ENCODE data around the gene SRD5A1. TPM values are rescaled to one million over a fixed set of nuclear protein-coding genes. Genes with fewer than 3 reads are reported as not detected.

SRD5A1 gene
- total RNA-seq, 1 donor from 2014 or later = 4.2 TPM

DNA sequence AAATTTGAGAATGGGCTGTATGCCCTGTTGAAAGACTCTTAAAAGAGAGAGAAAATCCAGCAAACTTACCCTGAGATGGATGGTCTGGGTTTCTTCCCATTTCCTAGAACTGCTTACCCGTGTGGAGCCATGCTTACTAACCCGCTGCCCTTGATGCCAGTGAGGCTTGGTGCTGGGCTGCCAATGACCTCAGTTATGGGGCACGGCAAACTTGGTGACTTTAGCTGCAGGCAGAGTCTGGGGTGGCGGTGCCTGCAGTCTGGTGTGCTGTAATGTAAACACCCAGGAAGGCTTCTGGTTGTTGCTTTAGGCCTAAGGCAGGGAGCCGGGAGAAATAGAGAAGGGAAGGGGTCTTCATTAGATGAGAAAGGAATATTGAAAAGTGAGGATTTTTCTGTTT, 72.7 kb downstream of the SRD5A1 start:
- DNase-seq (ENCODE audit: low spot score) = no peak
- intact Hi-C loops (cut with DNase I) = no loop called here

DNA sequence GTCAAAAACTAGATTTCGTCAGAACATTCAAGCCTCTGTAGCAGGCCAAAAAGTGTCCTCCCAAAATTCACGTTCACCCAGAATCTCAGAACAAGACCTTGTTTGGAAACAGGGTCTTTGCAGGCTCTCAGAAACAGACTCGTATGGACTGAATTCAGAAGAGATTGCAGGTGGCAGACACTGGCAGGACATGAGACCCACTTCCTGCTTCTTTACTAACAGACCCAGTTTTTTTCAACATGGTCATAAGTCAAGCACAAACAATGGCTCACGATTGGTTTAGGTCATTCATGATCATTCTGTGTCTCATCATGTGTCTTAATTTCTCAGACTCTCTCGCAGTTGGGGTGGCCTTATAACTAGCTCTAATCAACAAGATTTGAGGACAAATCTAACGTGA, 74.6 kb downstream of the SRD5A1 start:
- DNase-seq (ENCODE audit: low spot score) = no peak
- intact Hi-C loops (cut with DNase I) = no loop called here

DNA sequence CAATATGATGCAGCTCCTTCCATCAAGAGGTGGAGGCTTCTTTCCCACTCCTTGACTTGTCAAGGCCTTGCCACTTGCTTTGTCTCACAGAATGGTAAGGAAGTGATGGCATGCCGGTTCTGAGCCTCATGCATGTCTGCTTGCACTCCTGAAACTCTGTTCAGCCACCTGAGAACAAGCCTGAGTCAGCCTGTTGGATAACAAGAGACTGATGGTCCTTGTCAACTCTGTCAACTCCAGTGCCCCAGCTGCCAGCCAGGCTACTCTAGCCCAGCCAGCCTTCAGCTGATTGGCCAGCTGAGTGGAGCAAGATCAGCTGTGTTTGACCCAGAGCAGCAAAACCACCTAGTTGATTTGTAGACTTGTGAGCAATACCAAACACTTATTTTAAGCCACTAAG, 75.6 kb downstream of the SRD5A1 start:
- intact Hi-C loops (cut with DNase I) = no loop called here
- DNase-seq (ENCODE audit: low spot score) = no peak

DNA sequence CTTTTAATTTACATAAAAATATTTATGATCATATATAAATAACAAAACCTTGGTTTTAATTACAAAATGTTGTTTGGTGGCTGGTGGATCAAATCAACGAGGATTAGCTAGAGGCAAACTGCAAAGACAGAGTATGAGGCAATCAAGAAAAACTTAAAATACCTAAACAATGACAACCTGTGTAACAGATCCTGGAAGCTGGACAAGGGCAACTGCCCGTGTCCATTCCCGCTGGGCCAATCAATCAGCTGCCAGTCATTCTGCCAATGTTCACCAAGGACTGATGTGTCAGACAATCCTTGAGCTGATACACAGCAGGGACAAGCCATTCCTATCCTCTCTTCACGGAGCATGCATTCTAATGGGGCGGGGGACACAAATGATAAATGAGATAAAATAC, 76.8 kb downstream of the SRD5A1 start:
- DNase-seq (ENCODE audit: low spot score) = no peak
- intact Hi-C loops (cut with DNase I) = loop anchor here (5.0 kb wide), 1 partner anchor 253 kb away; no protein-coding TSS in a partner anchor

DNA sequence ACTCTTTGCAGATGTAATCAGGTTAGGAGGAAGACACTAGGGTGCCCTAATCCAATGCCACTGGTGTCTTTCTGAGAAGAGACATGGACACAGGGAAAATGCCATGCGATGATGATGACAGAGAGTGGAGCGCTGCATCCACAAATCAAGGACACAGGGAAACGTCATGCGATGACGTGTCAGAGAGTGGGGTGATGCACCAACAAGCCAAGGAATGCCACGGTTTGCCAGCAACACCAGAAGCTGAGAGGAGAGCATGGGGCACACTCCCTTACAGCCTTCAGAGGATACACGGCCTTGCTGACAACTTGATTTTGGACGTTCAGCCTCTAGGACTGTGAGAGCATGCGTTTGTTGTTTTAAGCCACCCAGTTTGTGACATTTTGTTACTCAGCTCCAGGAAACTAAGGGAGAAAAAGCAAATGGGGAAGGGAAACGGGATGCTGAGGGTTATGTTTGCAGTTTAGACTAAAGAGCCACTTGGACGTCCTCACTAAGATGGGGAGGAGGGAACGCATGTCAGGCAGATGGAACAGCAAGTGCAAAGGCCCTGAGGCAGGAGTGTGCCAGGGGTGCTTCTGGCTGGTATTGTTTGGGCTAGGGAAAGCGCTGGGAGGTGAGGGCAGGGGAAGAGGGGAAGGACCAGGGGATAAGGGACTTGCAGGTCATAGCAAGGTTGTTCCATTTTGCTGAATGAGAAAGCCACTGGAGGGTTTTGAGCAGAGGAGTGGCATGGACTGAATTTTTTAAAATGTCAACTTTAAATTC, 77.5 kb downstream of the SRD5A1 start:
- no peak for DNase-seq (ENCODE audit: low spot score)
- intact Hi-C loops (cut with DNase I) = loop anchor here (5.0 kb wide), 1 partner anchor 253 kb away; no protein-coding TSS in a partner anchor

DNA sequence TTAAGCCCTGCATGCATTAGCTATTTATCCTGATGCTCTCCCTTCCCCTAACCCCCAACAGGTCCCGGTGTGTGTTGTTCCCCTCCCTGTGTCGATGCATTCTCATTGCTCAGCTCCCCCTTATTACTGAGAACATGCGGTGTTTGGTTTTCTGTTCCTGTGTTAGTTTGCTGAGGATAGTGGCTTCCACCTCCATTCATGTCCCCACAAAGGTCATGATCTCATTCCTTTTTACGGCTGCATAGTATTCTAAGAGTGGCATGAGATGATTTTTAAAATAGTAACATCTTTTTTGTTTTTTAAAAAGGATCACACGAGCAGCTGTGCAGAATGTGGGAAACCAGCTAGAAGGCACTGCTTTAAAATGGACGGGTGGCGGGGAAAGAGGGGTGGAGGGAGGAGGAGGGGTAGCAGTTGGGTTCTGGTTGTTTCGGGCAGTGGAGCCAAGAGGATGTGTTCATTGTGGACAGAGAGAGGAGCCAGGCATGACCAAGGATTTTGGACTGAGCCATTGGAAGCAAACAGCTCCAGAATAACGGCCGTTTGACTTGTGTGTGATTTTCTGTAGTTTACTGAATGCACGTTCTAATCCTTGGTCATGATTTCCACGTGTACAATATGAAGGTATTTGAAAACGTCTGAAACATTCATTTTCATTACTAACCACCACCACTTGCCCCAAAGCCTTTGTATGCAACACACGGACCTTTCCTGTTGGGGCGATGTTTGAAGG, 78.3 kb downstream of the SRD5A1 start:
- intact Hi-C loops (cut with DNase I) = loop anchor here (1.0 to 5.0 kb wide), 2 partner anchors 79 to 254 kb away; no protein-coding TSS in a partner anchor
- DNase-seq (ENCODE audit: low spot score) = no peak

DNA sequence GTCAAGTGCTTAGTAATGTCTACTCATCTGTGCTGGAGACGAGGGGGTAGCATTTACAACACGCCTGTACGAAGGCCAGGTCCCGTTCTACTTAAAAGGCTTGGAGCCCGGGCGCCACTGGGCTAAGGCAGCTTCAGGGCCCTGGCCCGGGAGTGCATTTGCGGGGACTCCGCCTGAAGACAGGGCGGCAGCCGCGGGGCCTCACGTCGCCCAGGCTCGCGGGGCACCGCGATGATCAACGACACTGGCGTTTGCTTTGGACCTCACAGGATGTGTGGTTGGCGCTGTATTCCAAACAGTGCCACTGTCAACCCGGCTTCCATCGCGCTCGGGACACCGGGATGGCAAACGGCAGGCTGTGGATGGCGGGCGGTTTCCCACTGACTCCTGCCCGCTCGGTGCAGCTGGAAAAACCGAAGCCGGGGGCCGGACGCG, 78.9 kb downstream of the SRD5A1 start:
- no peak for DNase-seq (ENCODE audit: low spot score)
- intact Hi-C loops (cut with DNase I) = loop anchor here (1.0 to 5.0 kb wide), 2 partner anchors 80 to 255 kb away; no protein-coding TSS in a partner anchor

DNA sequence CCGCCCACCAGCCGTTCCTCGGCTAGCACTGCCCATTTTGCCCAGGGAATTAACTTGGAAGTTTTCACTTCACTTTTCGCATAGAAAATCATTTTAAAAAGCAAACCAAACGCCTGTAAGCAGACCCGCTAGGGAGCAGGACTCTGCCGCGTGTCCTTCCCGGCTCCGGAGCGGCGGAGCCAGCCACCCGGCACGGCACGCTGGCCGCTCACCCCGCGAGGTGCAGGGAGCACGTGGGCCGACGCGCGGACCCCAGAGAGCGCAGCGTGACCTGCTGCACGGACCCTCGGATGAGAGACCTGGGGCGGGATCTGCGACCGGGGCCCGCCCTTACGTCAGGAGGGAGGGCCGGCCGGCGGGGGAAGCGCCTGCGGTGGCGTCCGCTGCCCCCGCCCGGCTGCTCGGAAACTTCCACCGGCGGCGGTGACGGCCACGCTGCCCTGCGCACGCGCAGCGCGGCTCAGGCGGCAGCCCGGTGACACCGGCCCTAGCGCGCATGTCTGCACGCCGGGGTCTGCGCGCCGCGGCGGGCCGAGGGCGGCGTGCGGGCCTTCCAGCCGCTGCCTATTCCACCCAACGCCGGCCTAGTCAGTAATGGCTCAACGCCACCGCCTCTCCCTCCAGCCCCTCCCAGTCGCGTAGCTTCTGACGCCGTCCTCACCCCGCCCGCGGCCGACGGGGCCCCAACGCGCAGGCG, 79.5 kb downstream of the SRD5A1 start:
- intact Hi-C loops (cut with DNase I) = loop anchor here (1.0 to 5.0 kb wide), 2 partner anchors 80 to 255 kb away; no protein-coding TSS in a partner anchor
- DNase-seq (ENCODE audit: low spot score) = peak; percentile 99

DNA sequence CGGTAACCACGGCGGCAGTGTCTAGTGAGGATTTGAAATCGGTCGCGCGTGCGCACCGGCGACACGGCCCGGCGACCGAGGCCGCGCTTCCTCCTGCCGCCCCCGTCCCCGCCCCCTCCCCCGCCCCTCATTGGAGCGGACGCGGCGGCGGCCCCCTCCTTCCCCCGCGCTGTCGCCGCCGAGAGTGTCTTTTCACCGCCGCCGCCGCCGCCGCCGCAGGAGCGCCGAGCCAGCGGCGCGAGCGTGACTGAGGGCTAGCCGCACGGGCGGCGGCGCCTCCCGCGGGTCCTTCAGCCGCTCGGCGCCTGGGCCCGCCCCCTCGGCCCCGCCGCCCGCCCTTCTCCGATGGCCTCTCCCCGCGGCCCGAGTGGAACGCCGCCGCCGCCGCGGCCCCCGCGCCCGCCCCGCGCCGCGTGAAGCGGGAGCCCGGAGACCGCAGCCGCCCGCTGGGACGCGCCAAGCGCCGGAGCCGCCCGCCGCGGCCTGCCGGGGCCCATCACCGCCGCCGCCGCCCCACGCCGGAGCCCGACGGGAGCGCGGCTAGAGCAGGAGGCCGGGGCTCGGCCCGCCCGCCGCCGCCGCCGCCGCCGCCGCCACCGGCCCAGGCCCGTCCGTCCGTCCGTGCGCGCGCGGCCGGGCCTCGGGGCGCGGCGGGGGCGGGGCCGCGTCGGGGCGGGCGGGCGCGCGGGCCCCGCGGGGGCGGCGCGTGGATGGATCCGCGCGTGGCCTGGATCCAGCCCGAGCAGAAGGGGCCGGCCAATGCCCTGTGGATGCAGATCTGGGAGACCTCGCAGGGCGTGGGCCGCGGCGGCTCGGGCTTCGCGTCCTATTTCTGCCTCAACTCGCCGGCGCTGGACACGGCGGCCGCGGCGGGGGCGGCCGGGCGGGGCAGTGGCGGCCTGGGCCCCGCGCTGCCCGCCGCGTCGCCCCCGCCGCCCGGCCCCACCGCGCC, 80.3 kb downstream of the SRD5A1 start, which contains the start of gene TENT4A:
TSS of gene TENT4A (plus strand) at position 159 of the 952 bp plus-strand sequence. CDS start at position 711, 552 bp downstream.
- intact Hi-C loops (cut with DNase I) = loop anchor here (5.0 kb wide), 1 partner anchor 256 kb away; no protein-coding TSS in a partner anchor

DNA sequence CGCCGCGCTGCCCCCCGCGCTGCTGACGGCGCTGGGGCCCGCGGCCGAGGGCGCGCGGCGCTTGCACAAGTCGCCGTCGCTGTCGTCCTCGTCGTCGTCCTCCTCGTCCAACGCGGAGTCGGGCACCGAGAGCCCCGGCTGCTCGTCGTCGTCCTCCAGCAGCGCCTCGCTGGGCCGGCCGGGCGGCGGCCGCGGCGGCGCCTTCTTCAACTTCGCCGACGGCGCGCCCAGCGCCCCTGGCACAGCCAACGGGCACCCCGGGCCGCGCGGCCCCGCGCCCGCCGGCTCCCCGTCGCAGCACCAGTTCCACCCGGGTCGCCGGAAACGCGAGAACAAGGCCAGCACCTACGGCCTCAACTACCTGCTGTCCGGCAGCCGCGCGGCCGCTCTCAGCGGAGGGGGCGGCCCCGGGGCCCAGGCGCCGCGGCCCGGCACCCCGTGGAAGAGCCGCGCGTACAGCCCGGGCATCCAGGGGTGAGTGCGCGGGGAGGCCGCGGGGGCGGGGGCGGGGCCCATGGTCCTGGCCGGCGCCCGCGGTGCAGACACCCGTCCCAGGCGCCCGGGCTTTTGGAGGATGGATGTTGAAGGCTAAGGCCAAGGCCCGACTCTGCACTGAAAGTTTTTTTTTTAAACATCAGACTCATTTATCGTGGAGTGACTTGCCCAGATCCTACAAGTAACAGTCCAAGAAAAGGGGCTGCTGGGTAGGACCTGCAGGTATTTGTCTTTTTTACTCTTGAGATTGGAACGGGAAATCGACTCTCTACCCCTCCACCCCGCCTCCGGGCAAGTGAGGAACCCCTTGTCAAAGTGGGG, 81.2 kb downstream of the SRD5A1 start:
- no peak for DNase-seq (ENCODE audit: low spot score)
- intact Hi-C loops (cut with DNase I) = loop anchor here (5.0 kb wide), 1 partner anchor 257 kb away; no protein-coding TSS in a partner anchor

More for the DNA sequence above, 80.3 kb downstream of the SRD5A1 start, which contains the start of gene TENT4A:
- no peak for DNase-seq (ENCODE audit: low spot score)

DNA sequence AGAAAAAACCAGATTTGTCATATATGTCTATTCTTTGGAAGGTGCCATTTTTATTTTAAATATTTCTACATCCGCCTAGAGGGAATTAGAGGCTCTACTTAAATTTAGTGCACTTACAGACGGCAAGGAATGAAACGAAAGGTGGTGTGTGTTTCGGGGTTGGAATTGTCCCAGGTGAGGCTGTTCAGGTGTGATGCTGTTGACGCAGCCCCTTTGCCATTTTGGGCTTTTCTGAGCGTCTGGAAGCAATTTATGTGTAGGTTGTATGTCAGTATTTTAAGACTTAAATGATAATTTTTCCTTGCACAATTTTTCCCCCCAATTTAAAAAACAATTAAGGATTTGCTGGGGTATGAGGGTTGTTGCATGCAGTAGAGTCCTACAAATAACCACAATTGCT, 82.0 kb downstream of the SRD5A1 start:
- intact Hi-C loops (cut with DNase I) = no loop called here
- no peak for DNase-seq (ENCODE audit: low spot score)

DNA sequence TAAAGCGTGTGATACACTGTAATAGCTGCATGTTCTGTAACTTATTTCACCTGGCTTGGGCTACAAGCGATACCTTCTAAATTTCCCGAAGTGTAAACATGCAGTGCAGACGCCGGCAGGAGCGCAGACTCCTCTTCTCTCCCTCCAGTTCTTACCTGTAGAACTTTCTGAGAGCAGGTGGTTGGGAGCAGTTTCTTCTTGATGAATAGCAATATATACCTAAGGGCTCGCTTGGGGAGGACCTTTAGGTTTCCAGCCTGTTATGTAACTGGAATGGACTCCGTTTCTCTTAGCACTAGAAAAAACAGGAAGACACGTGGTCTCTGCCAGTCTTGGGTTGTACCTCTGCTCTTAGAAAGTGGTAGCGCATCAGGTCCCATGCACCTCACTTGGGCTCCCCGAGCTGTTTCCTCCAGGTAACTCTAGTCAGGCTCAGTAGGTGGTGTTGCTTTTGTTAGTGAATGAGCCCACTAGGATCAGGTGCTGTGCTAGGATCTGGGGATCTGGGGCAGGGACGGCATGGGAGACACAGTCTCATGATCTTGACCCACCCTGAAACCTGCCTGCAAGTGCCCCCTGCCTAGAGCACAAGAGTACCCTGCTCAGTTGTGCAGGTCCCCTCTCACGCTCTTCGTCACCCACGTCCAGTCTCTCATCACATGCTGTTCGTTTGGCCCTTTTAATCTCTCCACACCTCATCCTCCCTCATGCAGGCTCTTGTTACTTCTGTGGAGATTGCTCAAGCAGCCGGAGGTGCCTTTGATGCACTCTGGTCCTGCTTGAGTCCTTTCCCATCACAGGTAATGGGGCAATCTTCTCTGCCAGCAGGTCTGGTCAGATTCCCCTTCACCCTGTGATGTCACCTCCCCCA, 82.8 kb downstream of the SRD5A1 start:
- intact Hi-C loops (cut with DNase I) = no loop called here
- DNase-seq (ENCODE audit: low spot score) = no peak

DNA sequence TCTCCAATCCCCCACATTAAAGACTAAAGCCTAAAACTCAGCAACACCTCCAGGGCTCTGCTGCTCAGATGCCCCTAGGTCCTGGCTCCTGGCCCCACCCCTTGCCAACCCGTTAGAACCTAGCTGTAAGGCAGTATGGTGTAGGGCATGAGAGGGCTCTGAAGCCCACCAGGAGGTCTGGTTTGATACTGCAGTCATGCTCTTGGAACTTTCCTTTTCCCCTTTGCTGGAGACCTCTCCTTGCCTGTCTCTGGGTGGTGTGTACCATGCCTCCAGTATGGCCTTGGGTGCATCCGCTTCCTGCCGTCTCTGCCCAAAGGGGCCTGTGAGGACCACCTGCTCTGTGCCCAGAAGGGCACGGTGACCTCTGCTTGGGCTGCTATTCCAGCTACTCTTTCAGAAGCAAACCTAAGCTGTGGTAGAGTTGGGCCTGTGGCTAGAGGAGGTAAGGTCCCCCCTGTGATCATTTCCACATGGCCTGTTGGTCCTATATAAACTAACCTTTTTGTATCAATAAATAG, 83.4 kb downstream of the SRD5A1 start:
- intact Hi-C loops (cut with DNase I) = no loop called here
- no peak for DNase-seq (ENCODE audit: low spot score)

DNA sequence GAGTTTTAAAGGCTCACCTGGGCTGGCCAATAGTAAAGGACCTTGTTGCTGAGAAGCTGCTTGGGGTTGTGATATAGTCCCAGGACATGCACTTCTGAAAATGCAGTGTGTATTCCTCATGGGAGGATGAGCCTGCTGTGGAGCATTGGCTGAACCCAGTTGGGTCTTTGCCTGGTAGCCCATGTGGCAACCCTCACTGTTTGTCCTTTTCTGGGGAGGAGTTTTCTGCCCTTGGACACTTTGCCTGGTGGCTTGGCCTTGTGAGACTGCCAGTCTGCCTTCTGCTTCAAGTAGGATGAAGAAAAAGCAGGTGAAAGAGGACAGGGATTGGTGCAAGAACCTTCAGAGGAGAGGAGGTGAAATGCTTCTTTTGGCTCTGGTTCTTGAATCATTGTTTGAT, 84.0 kb downstream of the SRD5A1 start:
- no peak for DNase-seq (ENCODE audit: low spot score)
- intact Hi-C loops (cut with DNase I) = no loop called here

DNA sequence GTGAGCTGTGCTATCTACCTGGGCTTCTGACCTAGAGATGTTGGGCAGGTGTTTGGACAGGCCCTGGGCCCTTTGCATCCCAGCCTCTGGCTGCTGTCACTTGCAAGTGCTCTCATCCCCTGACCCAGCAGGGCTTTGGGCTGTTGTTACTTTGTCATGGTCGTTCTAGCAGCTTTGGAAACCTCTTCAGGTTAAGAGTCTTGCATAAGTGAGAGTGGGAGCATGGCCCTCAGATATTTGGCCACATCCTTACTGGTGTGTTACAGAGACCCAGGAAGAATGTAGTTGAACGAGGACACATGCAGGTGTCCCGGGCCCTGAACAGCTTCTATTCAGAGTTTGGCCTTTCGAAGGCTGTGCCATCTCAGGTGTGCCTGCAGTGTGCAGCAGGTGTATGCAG, 84.4 kb downstream of the SRD5A1 start:
- intact Hi-C loops (cut with DNase I) = no loop called here
- no peak for DNase-seq (ENCODE audit: low spot score)

DNA sequence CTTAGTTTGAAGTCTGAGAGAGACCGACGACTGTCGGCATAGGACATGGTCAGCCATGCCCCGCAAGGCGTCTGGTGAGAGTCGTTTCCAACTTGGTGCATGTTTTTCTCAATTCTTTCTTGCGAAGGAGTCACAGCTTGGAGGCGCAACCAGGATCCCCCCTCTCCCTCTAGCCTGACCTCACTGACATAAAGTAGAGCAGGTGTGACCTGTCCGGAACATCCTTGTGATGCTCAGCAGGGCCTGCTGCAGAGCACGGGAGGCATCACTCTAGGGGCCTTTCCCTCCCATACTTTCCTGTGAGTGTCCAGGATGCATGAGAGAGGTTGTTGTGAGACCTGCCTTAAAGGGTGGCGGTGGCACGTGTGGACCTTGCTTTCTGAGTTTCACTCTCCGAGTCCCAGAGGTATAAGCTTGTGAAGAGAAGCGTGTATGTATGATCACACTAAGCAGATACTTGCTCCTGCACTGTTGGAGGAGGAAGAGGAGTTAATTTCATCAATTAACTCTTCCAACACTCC, 85.0 kb downstream of the SRD5A1 start:
- intact Hi-C loops (cut with DNase I) = no loop called here
- no peak for DNase-seq (ENCODE audit: low spot score)
